Smooth muscle cell (in vitro differentiated cells): Measurements from ENCODE around the gene ALG1. TPM values are rescaled to one million over a fixed set of nuclear protein-coding genes. Genes with fewer than 3 reads are reported as not detected.

Experiments
- DNase-seq: peaks from one replicate; lab custom pipeline; 2025; ENCODE audit not compliant: unreplicated experiment; lab: John Stamatoyannopoulos, UW
- H2AFZ ChIP-seq: fragments of 200-600 bp; sonication (generic); 2 replicates; pipeline ENCODE4 v1.6.0; 2016; ENCODE audit warnings: antibody characterized with exemption, low read depth, mild to moderate bottlenecking
- H3F3A ChIP-seq: fragments of 200-600 bp; sonication (generic); 2 replicates; pipeline ENCODE4 v1.6.0; 2017; ENCODE audit warnings: antibody characterized with exemption, low read depth
- H3K27ac ChIP-seq: fragments of 200-600 bp; sonication (generic); 2 replicates; pipeline ENCODE4 v1.5.1; 2016; ENCODE audit warnings: low read depth, mild to moderate bottlenecking
- H3K27me3 ChIP-seq: fragments of 200-600 bp; sonication (generic); 2 replicates; pipeline ENCODE4 v1.6.1; 2016; ENCODE audit warnings: low read depth, mild to moderate bottlenecking
- H3K36me3 ChIP-seq: fragments of 200-600 bp; sonication (generic); 2 replicates; pipeline ENCODE4 v1.5.1; 2016; ENCODE audit warnings: low read depth
- H3K4me1 ChIP-seq: fragments of 200-600 bp; sonication (generic); 2 replicates; pipeline ENCODE4 v1.5.1; 2016; ENCODE audit warnings: low read depth
- H3K4me2 ChIP-seq: fragments of 200-600 bp; sonication (generic); 2 replicates; pipeline ENCODE4 v1.6.0; 2016; ENCODE audit warnings: mild to moderate bottlenecking
- H3K4me3 ChIP-seq: fragments of 200-600 bp; sonication (generic); 2 replicates; pipeline ENCODE4 v1.5.1; 2016; ENCODE audit warnings: mild to moderate bottlenecking
- H3K79me2 ChIP-seq: fragments of 200-600 bp; sonication (generic); 2 replicates; pipeline ENCODE4 v1.6.0; 2016; ENCODE audit warnings: low read depth, mild to moderate bottlenecking
- H3K9ac ChIP-seq: fragments of 200-600 bp; sonication (generic); 2 replicates; pipeline ENCODE4 v1.6.0; 2016; ENCODE audit warnings: low read depth
- H3K9me3 ChIP-seq: fragments of 200-600 bp; sonication (generic); replicated peaks from 2 replicates; pipeline ENCODE4 v1.5.1; 2016; ENCODE audit warnings: low read depth
- H4K20me1 ChIP-seq: fragments of 200-600 bp; sonication (generic); 2 replicates; pipeline ENCODE4 v1.6.0; 2016; ENCODE audit warnings: low read depth
- CTCF ChIP-seq: fragments of 200-600 bp; sonication (generic); IDR thresholded peaks from 2 replicates; pipeline ENCODE4 v1.5.1; 2017; ENCODE audit warnings: borderline replicate concordance, mild to moderate bottlenecking, antibody characterized with exemption; ENCODE audit not compliant: insufficient read depth, poor library complexity, severe bottlenecking
- WGBS: methylation state at CpG from one replicate; pipeline ENCODE4 v1.1.7; 2016; ENCODE audit warnings: low lambda C conversion rate; 5-methylcytosine and 5-hydroxymethylcytosine counted together
- polyA plus RNA-seq: library from polyadenylated mRNA; unstranded; fragments of >200 nt; fragmentation: Nextera tagmentation; extraction: Ambion mirVana; gene quantifications from 2 replicates; pipeline ENCODE4 v1.2.1, GENCODE V29; 2016
- total RNA-seq: library from RNA; depleted of rRNA; stranded (reverse); fragments of >200 nt; gene quantifications from 2 replicates; pipeline ENCODE4 v1.2.3, GENCODE V29; 2014

The ALG1 gene, protein sequence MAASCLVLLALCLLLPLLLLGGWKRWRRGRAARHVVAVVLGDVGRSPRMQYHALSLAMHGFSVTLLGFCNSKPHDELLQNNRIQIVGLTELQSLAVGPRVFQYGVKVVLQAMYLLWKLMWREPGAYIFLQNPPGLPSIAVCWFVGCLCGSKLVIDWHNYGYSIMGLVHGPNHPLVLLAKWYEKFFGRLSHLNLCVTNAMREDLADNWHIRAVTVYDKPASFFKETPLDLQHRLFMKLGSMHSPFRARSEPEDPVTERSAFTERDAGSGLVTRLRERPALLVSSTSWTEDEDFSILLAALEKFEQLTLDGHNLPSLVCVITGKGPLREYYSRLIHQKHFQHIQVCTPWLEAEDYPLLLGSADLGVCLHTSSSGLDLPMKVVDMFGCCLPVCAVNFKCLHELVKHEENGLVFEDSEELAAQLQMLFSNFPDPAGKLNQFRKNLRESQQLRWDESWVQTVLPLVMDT
- total RNA-seq (22.2 and 22.6 TPM in 2 replicates), polyA plus RNA-seq (30.4 and 32.9 TPM in 2 replicates)

GRCh38 chr16:5071681-5072333 is at the start of gene ALG1:
ALG1 (plus strand) TSS chr16:5071843; CDS start chr16:5071850, 7 bp downstream.
- DNase-seq = peak; percentile 69
- Histone ChIP-seq H3K27ac (peak within 1 kb of the TSS; percentile 54), H3K36me3 (no peaks in the 10 kb centered on the region), H3F3A (peaks cover 4% of the 10 kb centered on the region), H3K9ac (peak within 1 kb of the TSS; percentile 83), H3K9me3 (no peaks in the 10 kb centered on the region), H3K4me3 (peak within 1 kb of the TSS; percentile 72), H3K79me2 (peaks cover 4% of the 10 kb centered on the region), H2AFZ (peak within 1 kb of the TSS; percentile 96), H4K20me1 (peaks cover 8% of the 10 kb centered on the region), H3K4me1 (peaks cover 3% of the 10 kb centered on the region), H3K4me2 (peak within 1 kb of the TSS; percentile 92), H3K27me3 (no peaks in the 10 kb centered on the region)
- TF ChIP-seq CTCF = no peak
- under 1% methylated on average over 51 of the region's 53 CpGs for WGBS

GRCh38 chr16:5022521-5022920 is 49.1 kb upstream of the ALG1 start:
- Histone ChIP-seq H3K4me1 (no peaks in the 10 kb centered on the region), H3K4me3 (no peak overlapping the region), H3K9ac (no peak overlapping the region), H3K36me3 (no peaks in the 10 kb centered on the region), H3K9me3 (no peaks in the 10 kb centered on the region), H2AFZ (no peak overlapping the region), H4K20me1 (no peaks in the 10 kb centered on the region), H3K27me3 (no peaks in the 10 kb centered on the region), H3K4me2 (no peak overlapping the region), H3K27ac (no peak overlapping the region), H3K79me2 (no peaks in the 10 kb centered on the region), H3F3A (no peaks in the 10 kb centered on the region)
- 98% methylated on average over 6 of the region's 6 CpGs for WGBS
- no peak for DNase-seq
- no peak for TF ChIP-seq CTCF

GRCh38 chr16:5024632-5025031 is 47.0 kb upstream of the ALG1 start:
- DNase-seq = no peak
- 91% methylated on average over 4 of the region's 4 CpGs for WGBS

More at GRCh38 chr16:5024632-5025031, 47.0 kb upstream of the ALG1 start:
- Histone ChIP-seq H3K4me3 (no peak overlapping the region), H3K27ac (no peak overlapping the region), H3K27me3 (no peaks in the 10 kb centered on the region), H3K9me3 (no peaks in the 10 kb centered on the region), H3K4me2 (no peak overlapping the region), H3K79me2 (no peaks in the 10 kb centered on the region), H3K36me3 (no peaks in the 10 kb centered on the region), H2AFZ (no peak overlapping the region), H3F3A (no peaks in the 10 kb centered on the region), H4K20me1 (no peaks in the 10 kb centered on the region), H3K9ac (no peak overlapping the region), H3K4me1 (no peaks in the 10 kb centered on the region)
- no peak for TF ChIP-seq CTCF
